HCEC 1CT (cell line): ENCODE data around the gene CAMTA1.

Source experiments
- DNase-seq: peaks from one replicate; pipeline ENCODE4 v3.0.0-alpha.2; 2017

The CAMTA1 gene

GRCh38 chr1:7476402-7476801 is 691.1 kb downstream of the CAMTA1 start:
- DNase-seq = no peak

- DNase-seq = no peak
Measured at GRCh38 chr1:7476861-7477547, 691.8 kb downstream of the CAMTA1 start.

GRCh38 chr1:7477593-7477992 is 692.3 kb downstream of the CAMTA1 start:
- no peak for DNase-seq

GRCh38 chr1:7478142-7478790 is 693.0 kb downstream of the CAMTA1 start:
- no peak for DNase-seq

- peak; percentile 94 for DNase-seq
Measured at GRCh38 chr1:7478809-7479499, 693.7 kb downstream of the CAMTA1 start.

- DNase-seq = no peak
Measured at GRCh38 chr1:7479571-7479970, 694.3 kb downstream of the CAMTA1 start.

GRCh38 chr1:7481194-7481593 is 695.9 kb downstream of the CAMTA1 start:
- DNase-seq = no peak

- no peak for DNase-seq
Measured at GRCh38 chr1:7482077-7482476, 696.8 kb downstream of the CAMTA1 start.

GRCh38 chr1:7482772-7483495 is 697.7 kb downstream of the CAMTA1 start:
- no peak for DNase-seq

- DNase-seq = no peak
Measured at GRCh38 chr1:7483634-7484383, 698.6 kb downstream of the CAMTA1 start.

GRCh38 chr1:7485086-7485780 is 700.0 kb downstream of the CAMTA1 start:
- no peak for DNase-seq

GRCh38 chr1:7485826-7486225 is 700.6 kb downstream of the CAMTA1 start:
- DNase-seq = no peak

- no peak for DNase-seq
Measured at GRCh38 chr1:7487766-7488474, 702.7 kb downstream of the CAMTA1 start.

- DNase-seq = no peak
Measured at GRCh38 chr1:7488475-7488842, 703.2 kb downstream of the CAMTA1 start.

GRCh38 chr1:7489586-7489985 is 704.3 kb downstream of the CAMTA1 start:
- no peak for DNase-seq

- DNase-seq = no peak
Measured at GRCh38 chr1:7490576-7490975, 705.3 kb downstream of the CAMTA1 start.

GRCh38 chr1:7491109-7491817 is 706.0 kb downstream of the CAMTA1 start:
- no peak for DNase-seq

- DNase-seq = no peak
Measured at GRCh38 chr1:7491818-7492173, 706.5 kb downstream of the CAMTA1 start.

GRCh38 chr1:7493711-7494454 is 708.6 kb downstream of the CAMTA1 start:
- no peak for DNase-seq

- no peak for DNase-seq
Measured at GRCh38 chr1:7495962-7496361, 710.7 kb downstream of the CAMTA1 start.
